ENCODE measurements around the gene SLAMF9.

Gene SLAMF9

GRCh38 chr1:159929155-159930051, 24.6 kb downstream of the SLAMF9 start:
- no peak for FAIRE-seq

DNA sequence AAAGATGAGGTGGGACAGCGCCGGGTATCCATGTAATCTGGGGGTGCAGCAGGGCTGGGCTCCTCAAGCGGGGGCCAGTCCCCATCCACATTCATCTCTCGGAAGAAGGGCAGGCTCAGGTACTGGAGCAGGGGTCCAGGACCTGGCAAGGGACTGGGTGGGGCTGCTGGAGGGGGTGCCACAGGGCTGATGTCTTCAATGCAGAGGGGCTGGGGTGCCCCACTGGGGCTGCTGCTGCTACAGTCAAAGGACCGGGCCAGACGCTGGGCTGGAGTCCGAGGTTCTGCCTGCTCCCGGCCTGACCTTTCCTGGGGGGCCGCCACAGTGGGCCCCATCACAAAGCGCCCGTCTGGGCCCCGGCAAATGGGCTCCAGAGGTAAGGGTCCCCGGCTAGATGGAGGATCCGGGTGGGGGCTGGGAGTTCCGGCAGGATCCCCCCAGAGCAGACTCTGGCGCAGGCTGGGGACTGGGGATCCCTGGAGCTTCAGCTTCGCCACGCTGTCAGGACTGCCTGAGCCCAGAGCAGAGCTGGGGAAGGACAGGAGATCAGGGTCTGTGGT, 25.5 kb downstream of the SLAMF9 start:
- FAIRE-seq = no peak
- no peak for TF ChIP-seq POLR2A (IDR thresholded peaks at IDR 0.05; ENCODE audit: low read depth, low read length)
- DNase-seq (ENCODE audit: insufficient read length, low spot score) = no peak

More at GRCh38 chr1:159929155-159930051, 24.6 kb downstream of the SLAMF9 start:
- no peak for TF ChIP-seq POLR2A (IDR thresholded peaks at IDR 0.05; ENCODE audit: low read depth, low read length)
- DNase-seq (ENCODE audit: insufficient read length, low spot score) = no peak

DNA sequence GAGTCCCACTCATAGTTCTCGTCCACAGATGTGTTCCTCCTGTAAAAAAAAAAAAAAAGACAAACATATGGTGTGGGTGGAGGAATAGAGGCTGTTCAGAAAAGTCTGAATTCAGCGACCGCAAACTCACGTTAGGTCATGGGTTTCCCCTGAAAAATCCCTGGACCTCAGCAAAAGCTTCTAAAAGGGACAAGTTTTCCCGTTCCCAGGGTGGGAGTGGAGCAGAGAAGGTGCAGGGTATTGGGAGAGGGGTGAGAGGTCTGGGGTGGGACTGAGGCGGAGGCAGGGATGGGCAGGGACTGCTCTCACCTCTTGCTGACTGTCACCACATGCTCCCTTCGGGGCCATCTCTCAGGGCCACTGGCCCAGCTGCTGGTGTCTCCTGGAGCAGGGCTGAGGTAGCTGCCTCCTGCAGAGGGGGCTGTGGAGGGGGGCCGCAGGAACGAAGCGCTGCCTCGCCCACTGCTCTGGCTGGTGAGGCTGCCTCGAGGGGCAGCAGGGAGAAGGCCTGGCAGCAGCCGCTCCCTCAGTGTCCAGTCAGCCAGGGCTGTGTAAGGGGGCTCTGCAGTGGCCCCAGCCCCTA, 26.1 kb downstream of the SLAMF9 start:
- no peak for DNase-seq (ENCODE audit: insufficient read length, low spot score)
- FAIRE-seq = no peak
- no peak for TF ChIP-seq POLR2A (IDR thresholded peaks at IDR 0.05; ENCODE audit: low read depth, low read length)

DNA sequence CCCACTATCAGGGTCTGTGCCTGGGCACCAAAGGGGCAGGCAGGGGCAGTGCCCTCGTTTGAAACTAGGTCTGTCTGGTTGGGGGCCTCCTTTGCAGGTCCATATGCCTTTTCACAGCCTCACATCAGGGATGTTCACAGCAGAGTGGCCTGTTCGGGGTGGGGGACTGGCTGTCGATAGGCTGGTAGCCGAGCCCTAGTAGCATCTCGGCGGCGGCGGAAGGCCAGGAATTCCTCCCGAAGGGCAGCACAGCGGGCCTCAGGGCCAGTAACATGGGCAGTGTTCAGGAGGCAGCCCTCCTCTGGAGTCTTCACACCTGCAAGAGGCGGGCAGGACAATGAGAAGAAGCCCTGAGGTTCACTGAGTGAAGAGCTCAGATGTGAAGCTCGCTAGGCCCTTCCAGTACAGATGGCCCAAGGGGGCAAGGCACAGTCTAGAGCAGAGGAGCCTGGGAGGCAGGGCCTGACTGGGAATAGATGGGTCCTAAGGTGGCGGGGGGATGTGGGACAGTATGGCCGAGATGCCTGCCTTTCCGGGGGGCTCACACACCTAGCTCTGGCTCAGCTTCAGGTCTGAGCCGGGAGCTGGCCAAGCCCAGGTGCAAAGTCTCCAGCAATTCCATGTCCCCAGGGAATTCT, 26.7 kb downstream of the SLAMF9 start:
- DNase-seq (ENCODE audit: insufficient read length, low spot score) (no peak), FAIRE-seq (no peak)
- TF ChIP-seq POLR2A (IDR thresholded peaks at IDR 0.05; ENCODE audit: low read depth, low read length) = no peak

DNA sequence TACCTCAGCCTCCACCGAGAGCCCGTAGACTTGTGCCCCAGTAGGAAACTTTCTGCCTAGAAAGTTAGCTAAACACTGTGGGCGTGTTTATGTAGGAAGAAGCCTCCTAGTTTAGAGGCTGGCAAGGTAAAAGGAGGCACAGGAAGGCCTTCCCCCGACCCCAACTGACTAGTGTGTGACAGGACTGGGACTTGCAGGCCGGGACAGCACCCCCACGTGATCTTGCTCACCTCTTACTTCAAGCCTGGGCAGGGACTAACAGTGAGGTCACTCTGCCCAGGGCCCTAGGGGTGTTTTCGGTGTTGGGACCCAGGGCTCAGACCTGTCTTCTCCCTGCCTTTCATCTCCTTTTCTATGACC, 28.3 kb downstream of the SLAMF9 start:
- DNase-seq (ENCODE audit: insufficient read length, low spot score) (peak; percentile 69), FAIRE-seq (no peak)
- TF ChIP-seq POLR2A (IDR thresholded peaks at IDR 0.05; ENCODE audit: low read depth, low read length) = no peak

- DNase-seq (ENCODE audit: insufficient read length, low spot score) (peak; percentile 95), FAIRE-seq (no peak)
- peak; percentile 100 for TF ChIP-seq POLR2A (IDR thresholded peaks at IDR 0.05; ENCODE audit: low read depth, low read length)
Observed at GRCh38 chr1:159924791-159925718, 29.0 kb downstream of the SLAMF9 start, which contains the start of gene TAGLN2. Gene TAGLN2, minus strand, starts transcription at chr1:159925507. Its CDS starts 4,998 bp downstream, at chr1:159920509.

DNA sequence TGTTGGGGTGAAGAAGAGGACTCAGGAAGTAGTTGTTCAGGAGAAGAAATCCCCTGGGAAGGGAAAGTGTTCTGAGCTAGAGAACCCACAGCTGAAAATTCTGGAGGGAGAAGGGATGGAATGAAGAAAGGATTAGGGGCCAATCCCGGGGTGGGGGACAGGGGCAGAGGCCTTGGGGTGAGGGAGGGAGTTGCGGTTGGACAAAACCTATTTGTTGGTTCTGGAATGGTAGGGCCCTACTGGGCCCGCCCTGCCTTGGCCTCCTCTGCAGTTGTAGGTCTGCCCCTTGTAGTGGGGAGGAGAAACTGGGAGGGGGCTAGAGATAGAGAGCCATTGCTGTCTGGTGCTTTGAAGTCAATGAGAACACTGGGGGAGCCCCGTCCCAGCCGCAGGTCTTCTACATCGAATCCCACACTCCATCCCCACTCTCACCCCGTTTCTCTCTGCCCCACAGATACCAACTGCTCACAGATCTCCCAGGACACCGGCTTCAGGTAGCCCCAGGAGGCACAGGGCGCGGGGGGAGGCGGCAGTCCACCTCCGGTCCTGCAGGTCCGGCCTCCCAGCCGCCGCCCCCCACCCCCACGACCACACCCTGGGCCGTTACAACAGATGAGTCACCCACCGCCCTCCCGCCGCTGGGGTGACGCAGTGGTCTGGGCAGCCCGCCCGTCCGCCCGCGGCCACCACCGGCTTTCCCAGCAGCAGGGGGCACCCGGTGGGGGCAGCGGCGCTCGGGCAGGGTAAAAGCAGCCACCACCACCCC, 29.8 kb downstream of the SLAMF9 start:
- FAIRE-seq (no peak), DNase-seq (ENCODE audit: insufficient read length, low spot score) (peak; percentile 95)
- peak; percentile 64 for TF ChIP-seq POLR2A (IDR thresholded peaks at IDR 0.05; ENCODE audit: low read depth, low read length)

GRCh38 chr1:159923203-159924024, 30.6 kb downstream of the SLAMF9 start:
- FAIRE-seq (no peak), DNase-seq (ENCODE audit: insufficient read length, low spot score) (peak; percentile 92)
- TF ChIP-seq POLR2A (IDR thresholded peaks at IDR 0.05; ENCODE audit: low read depth, low read length) = peak; percentile 67

DNA sequence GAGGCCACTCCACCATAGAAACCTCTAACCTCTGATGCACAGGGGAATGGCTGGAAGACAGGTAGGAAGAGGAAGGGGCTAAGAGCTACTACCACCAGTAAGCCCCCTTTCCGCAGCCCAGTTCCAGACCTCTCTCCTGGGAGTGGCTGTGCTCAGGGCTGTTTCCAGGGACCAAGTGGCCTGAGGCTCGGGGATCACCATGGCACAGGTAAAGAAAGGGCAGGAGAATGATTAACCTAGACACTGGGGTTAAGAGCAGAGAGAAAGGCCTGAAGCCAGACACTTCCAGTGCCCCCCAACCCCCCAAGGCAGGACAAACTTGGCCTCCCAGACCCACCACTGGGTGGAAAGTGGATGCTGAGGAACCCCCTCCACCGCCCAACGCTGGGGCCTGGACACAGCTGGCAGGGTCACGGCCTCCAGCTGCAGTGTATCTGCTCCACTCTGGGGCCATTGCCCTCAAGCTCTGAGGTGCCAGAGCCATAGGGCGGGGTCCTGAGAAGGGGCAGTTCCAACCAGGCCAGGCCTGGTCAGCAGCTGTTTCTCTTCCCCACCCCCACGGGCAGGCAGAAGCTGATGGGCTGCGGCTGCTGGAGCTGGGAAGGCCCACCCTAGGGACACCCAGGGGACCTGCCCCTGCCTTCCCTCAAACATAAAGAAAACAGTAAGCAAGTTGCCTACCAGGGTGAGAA, 31.4 kb downstream of the SLAMF9 start:
- TF ChIP-seq POLR2A (IDR thresholded peaks at IDR 0.05; ENCODE audit: low read depth, low read length) = 0 out of 2 replicates have a peak, but pooled peaks have one; percentile 2
- no peak for FAIRE-seq
- DNase-seq (ENCODE audit: insufficient read length, low spot score) = no peak

DNA sequence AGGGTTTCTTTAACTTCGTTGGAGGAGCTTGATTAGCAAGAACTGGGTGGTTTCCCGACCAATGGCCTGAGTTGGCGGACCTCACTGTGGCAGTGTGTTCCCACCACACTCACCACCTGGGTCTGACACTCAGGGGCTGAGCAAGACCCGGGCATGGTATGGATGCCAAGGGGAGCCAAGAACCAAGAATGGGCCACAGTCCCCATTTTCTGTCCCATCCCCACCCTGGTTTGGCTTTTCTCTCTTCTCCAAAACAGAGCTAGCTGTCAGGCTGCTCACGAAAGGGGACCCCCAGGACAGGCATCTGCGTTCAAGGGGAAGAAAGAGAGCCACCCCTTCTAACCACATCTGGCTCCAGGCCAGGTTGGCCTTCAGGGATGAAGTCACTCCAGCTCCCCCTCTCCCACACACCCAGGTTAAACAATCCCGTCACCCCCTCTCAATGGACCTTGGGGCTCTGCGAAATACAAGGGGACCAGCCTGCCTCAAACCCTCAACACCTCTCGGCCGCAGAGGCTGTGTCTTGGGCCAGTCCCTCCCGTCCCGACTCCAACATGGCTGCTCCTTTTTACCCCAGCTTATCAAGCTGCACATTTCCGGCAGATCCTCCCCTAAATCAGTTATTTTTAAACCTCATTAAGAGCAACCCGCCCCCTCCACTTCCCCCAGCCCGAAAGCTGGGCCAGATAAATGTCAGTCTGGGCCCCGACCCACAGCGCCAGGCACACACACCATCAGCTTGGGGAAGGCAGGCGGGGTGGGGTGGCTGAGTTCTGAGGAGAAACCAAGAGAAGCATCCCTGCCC, 32.1 kb downstream of the SLAMF9 start:
- FAIRE-seq (no peak), DNase-seq (ENCODE audit: insufficient read length, low spot score) (no peak)

More for the DNA sequence above, 32.1 kb downstream of the SLAMF9 start:
- TF ChIP-seq POLR2A (IDR thresholded peaks at IDR 0.05; ENCODE audit: low read depth, low read length) = 0 out of 2 replicates have a peak, but pooled peaks have one; percentile 16
